Glomerular visceral epithelial cell (primary cell): Measurements from ENCODE around the gene SPHK1.
"Not testable (repeated sequence)": the region's sequence is repeated elsewhere in the genome, so short reads cannot be mapped to it uniquely, and the experiment has no call there.

Experiments
- DNase-seq: peaks from one replicate; pipeline ENCODE4 v3.0.0-alpha.2; 2016; ENCODE audit errors: extremely low spot score

The SPHK1 gene

GRCh38 chr17:76384222-76384986, at the start of gene SPHK1:
SPHK1 (plus strand) TSS chr17:76384609; CDS start chr17:76385645, 1,036 bp downstream.
- peak; percentile 90 for DNase-seq

- DNase-seq, result no peak
Observed at GRCh38 chr17:76335716-76336381, 48.6 kb upstream of the SPHK1 start.

GRCh38 chr17:76336756-76337412, 47.5 kb upstream of the SPHK1 start:
- peak; percentile 12 for DNase-seq

- DNase-seq, result peak; percentile 10
Observed at GRCh38 chr17:76337413-76337777, 47.0 kb upstream of the SPHK1 start.

- DNase-seq, result no peak
Observed at GRCh38 chr17:76341301-76341700, 43.1 kb upstream of the SPHK1 start.

GRCh38 chr17:76343106-76343505, 41.3 kb upstream of the SPHK1 start:
- no peak for DNase-seq

- DNase-seq, result no peak
Observed at GRCh38 chr17:76345377-76345974, 38.9 kb upstream of the SPHK1 start.

- DNase-seq, result not testable (repeated sequence)
Observed at GRCh38 chr17:76346936-76347335, 37.5 kb upstream of the SPHK1 start.

GRCh38 chr17:76350463-76350862, 33.9 kb upstream of the SPHK1 start:
- DNase-seq, result no peak

GRCh38 chr17:76351526-76352071, 32.8 kb upstream of the SPHK1 start:
- no peak for DNase-seq

- peak; percentile 50 for DNase-seq
Observed at GRCh38 chr17:76353004-76353598, 31.3 kb upstream of the SPHK1 start.

- peak; percentile 93 for DNase-seq
Observed at GRCh38 chr17:76353599-76354316, 30.7 kb upstream of the SPHK1 start, which contains the start of gene PRPSAP1. PRPSAP1 (minus strand) TSS chr17:76353916; CDS start chr17:76353703, 213 bp downstream.

GRCh38 chr17:76354317-76354729, 30.1 kb upstream of the SPHK1 start:
- DNase-seq, result no peak

- DNase-seq, result peak; percentile 19
Observed at GRCh38 chr17:76354747-76355310, 29.6 kb upstream of the SPHK1 start.

GRCh38 chr17:76356803-76357456, 27.5 kb upstream of the SPHK1 start:
- no peak for DNase-seq

- no peak for DNase-seq
Observed at GRCh38 chr17:76357597-76358158, 26.7 kb upstream of the SPHK1 start.

GRCh38 chr17:76359375-76359774, 25.0 kb upstream of the SPHK1 start:
- DNase-seq, result no peak

- not testable (repeated sequence) for DNase-seq
Observed at GRCh38 chr17:76359776-76360175, 24.6 kb upstream of the SPHK1 start.

GRCh38 chr17:76360461-76360860, 23.9 kb upstream of the SPHK1 start:
- DNase-seq, result no peak
